Common myeloid progenitor, CD34-positive (primary cell): ENCODE data around the gene MSI2.

Experiments used
- CTCF ChIA-PET: fragments of 350-600 bp; sonication (Branson Sonifier 250); formaldehyde crosslinking; loops from one replicate; lab custom pipeline; 2021; ENCODE audit warnings: antibody characterized with exemption; lab: Charles Lee
- POLR2A ChIA-PET: fragments of 350-600 bp; sonication (Branson Sonifier 250); formaldehyde crosslinking; loops from one replicate; lab custom pipeline; 2021; ENCODE audit warnings: antibody characterized with exemption; lab: Charles Lee
- DNase-seq, 3 donors: peaks; one replicate each; pipeline versions ENCODE4 v3.0.0 to v3.0.0-alpha.2; 2013
- H3K27ac ChIP-seq, 2 experiments: 1 replicate in 1 of 2; 2 replicates in 1 of 2; pipeline ENCODE4 v1.7.0; 2013; ENCODE audit warnings: inconsistent platforms in 2 of 2, low read length in 2 of 2, mild to moderate bottlenecking in 2 of 2, low read depth in 1 of 2, moderate library complexity in 1 of 2; ENCODE audit not compliant: severe bottlenecking in 2 of 2, insufficient read depth in 1 of 2, poor library complexity in 1 of 2
- H3K27me3 ChIP-seq, 5 experiments: replicated peaks in 2 of 5; 1 replicate in 3 of 5; 2 replicates in 2 of 5; pipeline versions ENCODE4 v1.6.1 to v1.7.0; 2013; ENCODE audit warnings: low read length in 4 of 5, mild to moderate bottlenecking in 2 of 5, moderate library complexity in 2 of 5, inconsistent platforms in 1 of 5; ENCODE audit not compliant: insufficient read depth in 5 of 5, control insufficient read depth in 4 of 5
- H3K36me3 ChIP-seq, 4 experiments: 1 replicate in 2 of 4; 2 replicates in 2 of 4; pipeline versions ENCODE4 v1.6.1 to v1.7.0; 2013; ENCODE audit warnings: low read length in 3 of 4, control low read depth in 1 of 4, mild to moderate bottlenecking in 1 of 4; ENCODE audit not compliant: control insufficient read depth in 4 of 4, insufficient read depth in 4 of 4
- H3K4me1 ChIP-seq, 4 experiments: 1 replicate in 3 of 4; 2 replicates in 1 of 4; pipeline versions ENCODE4 v1.6.1 to v1.7.1; 2013; ENCODE audit warnings: low read length in 3 of 4, mild to moderate bottlenecking in 3 of 4, control low read depth in 1 of 4, inconsistent platforms in 1 of 4, moderate library complexity in 1 of 4; ENCODE audit not compliant: control insufficient read depth in 4 of 4, insufficient read depth in 4 of 4; ENCODE audit errors: control extremely low read depth in 1 of 4
- H3K4me3 ChIP-seq, 7 experiments: 1 replicate in 4 of 7; 2 replicates in 3 of 7; pipeline versions ENCODE4 v1.5.1 to v1.7.0; 2013; ENCODE audit warnings: mild to moderate bottlenecking in 7 of 7, low read length in 6 of 7, moderate library complexity in 6 of 7, inconsistent platforms in 2 of 7, low read depth in 2 of 7, control low read depth in 1 of 7; ENCODE audit not compliant: insufficient read depth in 4 of 7, control insufficient read depth in 1 of 7; ENCODE audit errors: extremely low read depth in 1 of 7
- H3K9me3 ChIP-seq, 5 experiments: 1 replicate in 4 of 5; 2 replicates in 1 of 5; pipeline versions ENCODE4 v1.6.1 to v1.7.1; 2013; ENCODE audit warnings: low read length in 4 of 5, mild to moderate bottlenecking in 2 of 5, inconsistent platforms in 1 of 5, low read depth in 1 of 5, moderate library complexity in 1 of 5; ENCODE audit not compliant: control insufficient read depth in 4 of 5, insufficient read depth in 2 of 5; ENCODE audit errors: control extremely low read depth in 1 of 5
- WGBS: methylation state at CpG from one replicate; pipeline ENCODE4 v1.1.5; 2013; ENCODE audit not compliant: insufficient coverage; 5-methylcytosine and 5-hydroxymethylcytosine counted together

Gene MSI2

GRCh38 chr17:57455063-57455914 is 199.0 kb downstream of the MSI2 start:
- Histone ChIP-seq H3K9me3 (no peaks in the 10 kb centered on the region), H3K4me3 (peak overlapping the region in 4 of 7 experiments; percentile 19 to 39 (median 28)), H3K4me1 (peaks cover 22 to 93% (median 84%) of the 10 kb centered on the region in 4 experiments), H3K27ac (peak overlapping the region; percentile 77 to 85), H3K36me3 (peaks cover 0 to 51% (median 13%) of the 10 kb centered on the region in 4 experiments), H3K27me3 (no peaks in the 10 kb centered on the region)
- CTCF ChIA-PET = interaction anchor here (0.7 to 3.1 kb wide), 12 partner anchors 11 to 73 kb away, joined by 3 to 20 read pairs (median 4); no protein-coding TSS in a partner anchor
- peak; percentile 96 to 100 (median 99) for DNase-seq
- WGBS = under 1% methylated on average over 24 of the region's 25 CpGs
- POLR2A ChIA-PET = interaction anchor here (1.2 to 3.2 kb wide), 4 partner anchors 10 to 17 kb away, joined by 4 to 14 read pairs (median 12); no protein-coding TSS in a partner anchor

- peak overlapping the region in 1 of 7 experiments; percentile 29 for H3K4me3 ChIP-seq
- 100% methylated on average over 1 of the region's 3 CpGs for WGBS
- peak overlapping the region; percentile 19 to 85 for H3K27ac ChIP-seq
- H3K27me3 ChIP-seq = no peaks in the 10 kb centered on the region
- H3K36me3 ChIP-seq = peaks cover 0 to 43% (median 9%) of the 10 kb centered on the region in 4 experiments
- peaks cover 19 to 93% (median 86%) of the 10 kb centered on the region in 4 experiments for H3K4me1 ChIP-seq
- DNase-seq = no peak
- ChIA-PET CTCF (interaction anchor here (0.6 to 2.9 kb wide), 5 partner anchors 16 to 206 kb away, joined by 3 to 8 read pairs (median 4); no protein-coding TSS in a partner anchor), POLR2A (interaction anchor here (1.5 kb wide), 1 partner anchor 14 kb away, joined by 3 read pairs; no protein-coding TSS in a partner anchor)
- no peaks in the 10 kb centered on the region for H3K9me3 ChIP-seq
These were observed 200.3 kb downstream of the MSI2 start for GRCh38 chr17:57456622-57457021.

GRCh38 chr17:57457188-57457587 is 200.9 kb downstream of the MSI2 start:
- H3K9me3 ChIP-seq = no peaks in the 10 kb centered on the region
- POLR2A ChIA-PET = interaction anchor here (1.5 kb wide), 1 partner anchor 14 kb away, joined by 3 read pairs; no protein-coding TSS in a partner anchor

GRCh38 chr17:57458718-57459285 is 202.5 kb downstream of the MSI2 start:
- Histone ChIP-seq H3K4me3 (peak overlapping the region in 1 of 7 experiments; percentile 17), H3K4me1 (peaks cover 10 to 93% (median 85%) of the 10 kb centered on the region in 4 experiments), H3K9me3 (no peaks in the 10 kb centered on the region), H3K36me3 (peaks cover 0 to 32% (median 6%) of the 10 kb centered on the region in 4 experiments), H3K27ac (peak overlapping the region; percentile 4 to 73), H3K27me3 (no peaks in the 10 kb centered on the region)
- WGBS = 98% methylated on average over 5 of the region's 9 CpGs
- no peak for DNase-seq
- POLR2A ChIA-PET = interaction anchor here (1.1 kb wide), 1 partner anchor 14 kb away, joined by 4 read pairs; no protein-coding TSS in a partner anchor
- CTCF ChIA-PET = interaction anchor here (1.7 to 5.5 kb wide), 2 partner anchors 13 to 19 kb away, joined by 3 to 42 read pairs; no protein-coding TSS in a partner anchor

More at GRCh38 chr17:57457188-57457587, 200.9 kb downstream of the MSI2 start:
- CTCF ChIA-PET = interaction anchor here (0.6 to 5.5 kb wide), 4 partner anchors 14 to 207 kb away, joined by 3 to 42 read pairs (median 4); no protein-coding TSS in a partner anchor
- Histone ChIP-seq H3K36me3 (peaks cover 0 to 42% (median 6%) of the 10 kb centered on the region in 4 experiments), H3K27ac (peak overlapping the region; percentile 19 to 85), H3K27me3 (no peaks in the 10 kb centered on the region), H3K4me1 (peaks cover 19 to 93% (median 86%) of the 10 kb centered on the region in 4 experiments), H3K4me3 (peak overlapping the region in 1 of 7 experiments; percentile 4)
- no peak for DNase-seq
- whole genome bisulfite sequencing = 100% methylated on average over 1 of the region's 2 CpGs

GRCh38 chr17:57459286-57459915 is 203.1 kb downstream of the MSI2 start:
- CTCF ChIA-PET = interaction anchor here (0.6 to 5.5 kb wide), 2 partner anchors 12 to 41 kb away, joined by 4 to 42 read pairs; no protein-coding TSS in a partner anchor

GRCh38 chr17:57461082-57461481 is 204.8 kb downstream of the MSI2 start:
- Histone ChIP-seq H3K27ac (peak overlapping the region in 1 of 2 experiments; percentile 71), H3K4me1 (peaks cover 13 to 93% (median 75%) of the 10 kb centered on the region in 4 experiments), H3K9me3 (no peaks in the 10 kb centered on the region), H3K27me3 (no peaks in the 10 kb centered on the region), H3K4me3 (no peak overlapping the region), H3K36me3 (peaks cover 0 to 33% (median 14%) of the 10 kb centered on the region in 4 experiments)
- 100% methylated on average over 1 of the region's 6 CpGs for WGBS
- POLR2A ChIA-PET = no interaction called here
- peak in 2 of 3 donors; percentile 50 to 61 for DNase-seq
- CTCF ChIA-PET = interaction anchor here (1.3 to 5.5 kb wide), 5 partner anchors 10 to 59 kb away, joined by 3 to 42 read pairs (median 4); no protein-coding TSS in a partner anchor

More at GRCh38 chr17:57459286-57459915, 203.1 kb downstream of the MSI2 start:
- peak overlapping the region in 1 of 7 experiments; percentile 17 for H3K4me3 ChIP-seq
- WGBS = 66% methylated on average over 12 of the region's 12 CpGs
- H3K27me3 ChIP-seq = no peaks in the 10 kb centered on the region
- DNase-seq = peak in 1 of 3 donors; percentile 45
- H3K9me3 ChIP-seq = no peaks in the 10 kb centered on the region
- H3K36me3 ChIP-seq = peaks cover 0 to 29% (median 9%) of the 10 kb centered on the region in 4 experiments
- peaks cover 10 to 94% (median 82%) of the 10 kb centered on the region in 4 experiments for H3K4me1 ChIP-seq
- peak overlapping the region; percentile 4 to 73 for H3K27ac ChIP-seq
- POLR2A ChIA-PET = no interaction called here
